Lower leg skin (tissue), 4 donors: ENCODE measurements around the gene SYTL2. TPM values are rescaled to one million over a fixed set of nuclear protein-coding genes. Genes with fewer than 3 reads are reported as not detected.

Source experiments
- DNase-seq, 2 donors: peaks; one replicate each; pipeline ENCODE4 v3.0.0-alpha.2; 2019; ENCODE audit warnings: low spot score in 2 of 2
- H3K4me3 ChIP-seq: fragments of 200-600 bp; sonication (generic); 2 replicates; pipeline ENCODE4 v1.5.1; 2017; ENCODE audit warnings: mild to moderate bottlenecking, low read depth; ENCODE audit not compliant: poor library complexity, severe bottlenecking
- CTCF ChIP-seq, 3 donors: fragments of 450-650 bp; IDR thresholded peaks; one replicate each; pipeline ENCODE4 v1.5.1; 2016; ENCODE audit warnings: antibody characterized with exemption in 3 of 3, mild to moderate bottlenecking in 3 of 3, moderate library complexity in 2 of 3
- POLR2A ChIP-seq, 2 donors: fragments of 450-650 bp; IDR thresholded peaks; one replicate each; pipeline ENCODE4 v1.6.1; 2016 to 2017; ENCODE audit warnings: antibody characterized with exemption in 2 of 2, mild to moderate bottlenecking in 1 of 2, moderate library complexity in 1 of 2
- WGBS, 2 donors: methylation state at CpG; one replicate each; pipeline ENCODE4 v1.1.5; 2018; 5-methylcytosine and 5-hydroxymethylcytosine counted together
- intact Hi-C: fragments of 100-400 bp; cut with DNase I; formaldehyde crosslinking; loops from one replicate; pipeline ENCODE4 v1.15.0; 2023; ENCODE audit warnings: low total_unique reads
- total RNA-seq, 4 donors: library from RNA; depleted of rRNA; stranded (reverse); fragments of >200 nt; gene quantifications; one replicate each; pipeline ENCODE4 v1.1.0, GENCODE V29; 2016

The SYTL2 gene
- total RNA-seq, 4 donors from 2014 or later = 4.2 to 13.2 (median 8.9) TPM

GRCh38 chr11:85767246-85767945 is 43.5 kb downstream of the SYTL2 start:
- intact Hi-C loops = no loop called here
- TF ChIP-seq POLR2A (IDR thresholded peaks at IDR 0.05) = no peak
- no peak for TF ChIP-seq CTCF (IDR thresholded peaks at IDR 0.05)
- H3K4me3 ChIP-seq = no peak overlapping the region
- no peak for DNase-seq
- WGBS, 2 donors = 80 to 84% methylated on average over 2 of the region's 2 CpGs

- WGBS, 2 donors = 62 to 70% methylated on average over 2 of the region's 2 CpGs
- intact Hi-C loops = no loop called here
Observed at GRCh38 chr11:85766721-85767161, 44.2 kb downstream of the SYTL2 start.

GRCh38 chr11:85764796-85765195 is 46.1 kb downstream of the SYTL2 start:
- WGBS, 2 donors = 82 to 92% methylated on average over 4 of the region's 4 CpGs
- TF ChIP-seq CTCF (IDR thresholded peaks at IDR 0.05) = no peak
- TF ChIP-seq POLR2A (IDR thresholded peaks at IDR 0.05) = no peak
- no peak overlapping the region for H3K4me3 ChIP-seq
- intact Hi-C loops = no loop called here
- DNase-seq = no peak

More at GRCh38 chr11:85766721-85767161, 44.2 kb downstream of the SYTL2 start:
- TF ChIP-seq CTCF (IDR thresholded peaks at IDR 0.05) = no peak
- TF ChIP-seq POLR2A (IDR thresholded peaks at IDR 0.05) = no peak
- H3K4me3 ChIP-seq = no peak overlapping the region
- DNase-seq = no peak

GRCh38 chr11:85762226-85762625 is 48.7 kb downstream of the SYTL2 start:
- no peak for DNase-seq
- intact Hi-C loops = no loop called here
- 95 to 96% methylated on average over 1 of the region's 1 CpG for WGBS, 2 donors
- no peak overlapping the region for H3K4me3 ChIP-seq
- TF ChIP-seq CTCF (IDR thresholded peaks at IDR 0.05) (no peak), POLR2A (IDR thresholded peaks at IDR 0.05) (no peak)

GRCh38 chr11:85759915-85760314 is 51.0 kb downstream of the SYTL2 start:
- intact Hi-C loops = no loop called here
- TF ChIP-seq POLR2A (IDR thresholded peaks at IDR 0.05) = no peak
- no peak for TF ChIP-seq CTCF (IDR thresholded peaks at IDR 0.05)
- DNase-seq = no peak
- no peak overlapping the region for H3K4me3 ChIP-seq
- 79% methylated on average over 2 of the region's 2 CpGs for WGBS, 2 donors
